NCI-H524 treated with DMSO at 0.1 percent for 48 hours (cell line): ENCODE data around the gene C16orf87.

Experiments used
- DNase-seq: peaks from one replicate; lab custom pipeline; 2025; lab: John Stamatoyannopoulos, UW

C16orf87 gene

DNA sequence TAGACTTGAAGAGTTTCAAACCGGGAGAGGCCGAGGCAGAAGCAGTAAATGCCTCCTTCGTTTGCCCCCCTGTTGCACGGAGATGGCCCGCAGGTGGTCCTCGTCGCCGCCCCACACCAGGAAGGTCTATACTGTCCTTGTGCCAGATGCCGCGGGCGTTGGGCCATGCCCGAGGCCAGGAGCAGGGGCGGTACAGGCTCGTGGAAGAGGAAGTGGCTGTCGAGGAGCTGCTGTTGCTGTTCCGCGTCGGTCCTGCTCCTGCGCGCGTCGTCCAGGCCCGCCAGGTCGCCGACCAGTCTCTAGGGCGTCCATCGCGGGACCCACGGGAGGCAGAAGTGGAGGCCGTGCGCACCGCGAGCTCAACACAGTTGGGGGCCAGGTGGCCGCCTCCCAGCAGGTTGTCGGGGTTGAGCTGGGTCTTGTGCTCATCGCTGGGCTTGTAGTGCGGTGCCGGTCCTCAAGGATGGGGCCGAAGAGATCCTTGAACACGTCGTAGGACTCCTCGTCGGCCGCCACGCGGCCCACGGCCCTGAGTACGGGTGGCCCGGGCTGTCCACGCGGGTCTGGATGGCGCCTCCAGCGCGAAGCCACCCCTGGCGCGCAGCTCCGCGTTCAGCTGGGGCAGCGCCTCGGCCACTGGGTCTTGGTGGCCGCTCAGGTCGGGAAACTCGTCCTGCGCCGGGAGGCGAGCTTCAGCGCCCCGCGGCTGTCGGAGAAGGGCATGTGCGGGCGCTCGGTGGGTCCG, 13.1 kb upstream of the C16orf87 start:
- no peak for DNase-seq

DNA sequence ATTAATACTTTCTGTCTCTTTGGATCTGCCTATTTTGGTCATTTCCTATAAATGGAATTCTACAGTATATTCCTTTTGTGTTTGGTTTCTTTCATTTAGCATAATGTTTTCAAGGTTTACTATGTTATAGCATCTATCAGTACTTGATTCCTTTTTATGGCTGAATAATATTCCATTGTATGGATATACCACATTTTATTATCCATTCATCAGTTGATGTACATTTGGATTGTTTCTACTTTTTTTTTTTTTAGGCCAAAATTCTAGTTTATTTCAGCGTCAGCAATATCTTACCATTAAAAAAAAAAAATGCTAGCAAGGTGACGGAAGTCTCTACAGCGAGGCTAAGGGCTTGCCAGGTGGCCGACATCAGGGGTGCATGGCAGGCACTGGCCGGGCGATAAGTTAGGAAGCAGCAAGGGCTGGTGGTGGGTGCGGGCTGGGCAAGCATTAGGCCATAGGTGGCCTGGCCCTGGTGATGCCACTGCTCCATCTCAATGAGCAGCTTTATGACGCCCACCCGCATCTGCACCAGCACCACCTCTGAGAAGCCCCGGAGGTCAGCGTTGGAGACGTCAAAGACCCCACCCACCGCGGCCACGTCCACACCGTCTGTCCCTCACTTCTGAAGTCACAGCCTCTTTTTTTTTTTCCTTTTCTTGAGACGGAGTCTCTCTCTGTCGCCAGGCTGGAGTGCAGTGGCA, 11.4 kb upstream of the C16orf87 start:
- no peak for DNase-seq

- DNase-seq: no peak
Measured at GRCh38 chr16:46839986-46840443, 9.0 kb upstream of the C16orf87 start.

DNA sequence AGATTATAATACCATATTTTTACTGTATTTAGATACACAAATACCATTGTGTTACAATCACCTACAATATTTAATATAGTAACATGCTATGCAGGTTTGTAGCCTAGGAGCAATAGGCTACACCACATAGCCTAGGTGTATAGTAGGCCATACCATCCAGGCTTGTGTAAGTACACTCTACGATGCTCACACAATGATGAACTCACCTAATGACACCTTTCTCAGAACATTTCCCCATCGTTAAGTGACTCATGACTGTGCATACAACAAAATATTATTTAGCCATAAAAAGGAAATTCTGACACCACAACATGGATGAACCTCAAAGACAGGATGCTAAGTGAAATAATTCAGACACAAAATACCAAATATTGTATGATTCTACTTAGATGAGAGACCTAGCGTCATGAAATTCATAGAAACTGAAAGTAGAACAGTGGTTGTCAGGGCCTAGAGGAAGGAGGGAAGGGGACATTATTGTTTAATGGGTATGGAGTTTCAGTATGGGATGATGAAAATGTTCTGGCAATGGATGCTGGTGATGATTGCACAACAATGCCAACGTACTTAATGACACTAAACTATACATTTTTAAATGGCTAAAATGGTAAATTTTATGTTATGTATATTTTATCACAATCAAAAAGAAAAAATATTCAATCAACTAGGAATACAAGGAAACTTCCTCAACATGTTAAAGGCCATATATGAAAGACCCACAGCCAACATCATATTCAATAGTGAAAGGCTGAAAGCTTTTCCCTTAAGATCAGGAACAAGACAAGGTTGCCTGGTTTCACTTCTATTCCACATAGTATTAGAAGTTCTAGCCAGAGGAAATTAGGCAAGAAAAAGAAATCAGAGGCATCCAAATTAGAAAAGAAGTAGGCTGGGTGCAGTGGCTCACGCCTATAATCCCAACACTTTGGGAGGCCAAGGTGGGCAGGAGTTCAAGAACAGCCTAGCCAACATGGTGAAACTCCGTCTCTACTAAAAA, 5.9 kb upstream of the C16orf87 start:
- DNase-seq: no peak

DNA sequence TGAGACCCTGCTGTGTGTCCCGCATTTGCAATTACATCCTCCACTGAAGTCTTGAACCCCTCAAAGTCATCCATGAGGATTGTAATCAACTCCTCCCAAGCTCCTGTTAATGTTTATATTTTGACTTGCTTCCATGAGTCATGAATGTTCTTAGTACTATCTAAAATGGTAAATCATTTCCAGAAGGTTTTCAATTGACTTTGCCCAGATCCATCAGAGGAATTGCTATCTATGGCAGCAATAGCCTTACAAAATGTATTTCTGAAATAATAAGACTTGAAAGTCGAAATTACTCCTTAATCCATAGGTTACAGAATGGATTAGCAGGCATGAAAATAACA, 2.5 kb upstream of the C16orf87 start:
- no peak for DNase-seq

GRCh38 chr16:46832757-46833459, 1.9 kb upstream of the C16orf87 start:
- DNase-seq: no peak

- no peak for DNase-seq
Measured at GRCh38 chr16:46830417-46830901, 521 bp downstream of the C16orf87 start.

GRCh38 chr16:46828943-46829342, 2.0 kb downstream of the C16orf87 start:
- DNase-seq: no peak

DNA sequence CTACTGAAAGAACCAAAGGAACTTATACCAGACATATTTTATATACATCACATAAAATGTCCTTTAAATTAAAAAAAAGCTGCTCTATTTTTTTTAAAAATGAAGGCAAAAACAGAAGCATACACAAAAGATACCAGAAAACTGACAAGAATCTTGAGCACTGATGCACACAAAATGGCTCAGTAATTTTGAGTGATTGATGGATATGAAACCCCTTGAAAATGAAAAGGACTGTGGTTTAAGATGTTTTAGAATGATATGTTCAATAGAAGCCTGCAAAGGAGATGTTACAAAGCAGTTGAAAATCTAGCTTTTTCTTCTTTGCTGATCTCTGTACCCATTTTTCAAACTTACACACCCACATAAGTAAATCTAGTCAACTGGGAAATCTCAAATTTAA, 2.7 kb downstream of the C16orf87 start:
- no peak for DNase-seq

DNA sequence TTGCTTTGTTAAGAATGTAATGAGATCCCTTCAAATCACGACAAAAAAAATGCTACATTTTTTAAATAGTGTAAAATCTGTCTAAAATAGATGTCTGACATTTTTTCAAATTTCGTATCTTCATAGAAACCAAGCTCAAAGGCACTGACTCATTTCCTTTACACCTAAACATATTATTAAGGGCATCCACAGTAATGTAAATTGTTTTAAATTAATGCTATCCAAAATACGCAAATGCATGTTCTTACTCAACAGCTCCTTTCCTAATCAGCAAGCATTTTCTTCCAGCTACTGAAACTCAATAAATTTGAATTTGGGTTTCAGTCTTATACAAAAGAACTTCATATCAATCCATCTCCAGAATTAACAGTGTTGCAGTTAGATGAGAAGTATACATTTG, 4.3 kb downstream of the C16orf87 start:
- DNase-seq: no peak

DNA sequence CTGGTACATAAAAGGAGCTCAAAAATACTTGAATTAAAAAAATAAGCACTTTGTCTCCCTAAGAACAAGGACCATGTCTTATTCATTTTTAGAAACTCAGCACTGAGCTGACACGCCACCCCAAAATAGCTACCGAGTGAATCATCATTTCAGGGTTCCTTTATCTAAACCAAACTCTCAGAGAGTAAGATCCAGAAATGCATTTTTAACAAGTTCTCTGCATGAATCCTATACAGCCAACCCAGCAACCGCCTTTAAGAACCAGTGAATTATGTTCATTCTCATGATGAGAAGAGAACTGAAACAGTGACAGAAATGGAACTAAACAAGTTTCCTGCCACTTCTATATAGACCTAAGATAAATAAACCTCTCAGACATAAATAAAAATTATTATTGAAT, 8.7 kb downstream of the C16orf87 start:
- DNase-seq: no peak

- no peak for DNase-seq
Measured at GRCh38 chr16:46817961-46818360, 13.0 kb downstream of the C16orf87 start.

DNA sequence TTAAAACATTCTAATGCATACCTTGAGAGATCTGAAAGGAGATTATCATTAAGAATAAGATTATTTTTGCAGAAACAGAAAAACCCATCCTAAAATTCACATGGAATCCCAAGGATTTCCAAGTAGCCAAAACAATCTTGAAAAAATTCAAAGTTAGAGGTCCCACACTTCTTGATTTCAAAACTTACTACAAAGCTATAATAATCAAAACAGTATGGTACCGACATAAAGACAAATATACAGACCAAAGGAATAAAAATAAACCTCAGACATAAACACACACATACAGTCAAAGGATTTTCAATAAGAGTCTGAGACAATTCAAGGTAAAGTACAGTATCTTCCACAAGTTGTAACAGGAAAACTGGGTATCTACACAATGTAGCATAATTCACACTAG, 16.2 kb downstream of the C16orf87 start:
- DNase-seq: no peak

DNA sequence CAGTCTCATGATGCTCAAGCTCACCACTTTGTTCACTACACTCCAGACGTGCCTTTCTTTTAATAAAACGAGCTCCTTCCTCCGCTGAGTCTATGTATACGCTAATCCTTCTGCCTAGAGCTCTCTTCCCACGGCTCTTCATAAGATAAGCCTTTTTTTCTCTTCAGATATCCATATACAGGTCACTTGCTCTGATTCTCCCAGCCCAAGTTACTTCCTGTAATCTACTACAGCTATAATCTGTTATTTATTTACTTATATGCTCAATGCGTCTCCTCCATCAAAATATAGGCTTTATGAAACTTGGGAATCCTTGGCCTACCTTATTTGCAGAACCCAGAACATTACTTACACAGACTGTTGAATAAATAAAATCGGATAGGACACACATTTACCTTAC, 17.4 kb downstream of the C16orf87 start:
- DNase-seq: no peak

DNA sequence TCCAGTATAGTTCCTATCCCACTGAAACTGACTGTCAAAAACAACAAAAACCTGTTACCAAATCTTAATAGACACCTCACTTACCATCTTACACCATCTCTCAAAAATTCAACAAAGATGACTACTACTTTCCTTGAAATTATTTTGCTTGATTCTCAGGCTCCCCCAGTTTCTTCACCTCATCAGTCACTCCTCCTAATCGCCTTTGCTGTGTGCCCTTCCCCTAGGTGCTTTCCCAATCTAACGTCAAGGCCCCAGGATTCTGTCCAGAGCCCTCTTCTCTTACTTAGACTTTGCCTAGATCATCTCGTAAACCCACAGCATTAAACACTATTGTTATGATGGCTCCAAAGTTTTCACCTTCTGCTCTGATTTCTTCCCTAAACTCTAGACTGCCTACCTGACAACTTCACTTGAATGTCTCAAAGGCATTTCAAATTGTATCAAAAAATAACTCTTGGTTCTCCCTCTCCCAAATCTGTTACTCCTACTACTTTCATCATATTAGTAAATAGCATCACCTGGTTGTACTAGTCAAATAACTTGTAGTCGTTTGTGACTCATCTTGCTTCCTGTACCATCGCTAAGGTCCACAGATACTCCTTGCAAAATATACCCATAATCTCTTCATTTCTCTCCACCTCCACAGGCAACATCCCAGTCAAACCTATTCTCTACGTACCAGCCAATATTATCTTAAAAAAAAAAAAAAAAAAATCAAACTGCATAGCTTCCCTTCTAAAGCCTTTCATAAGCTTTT, 18.0 kb downstream of the C16orf87 start:
- DNase-seq: no peak

DNA sequence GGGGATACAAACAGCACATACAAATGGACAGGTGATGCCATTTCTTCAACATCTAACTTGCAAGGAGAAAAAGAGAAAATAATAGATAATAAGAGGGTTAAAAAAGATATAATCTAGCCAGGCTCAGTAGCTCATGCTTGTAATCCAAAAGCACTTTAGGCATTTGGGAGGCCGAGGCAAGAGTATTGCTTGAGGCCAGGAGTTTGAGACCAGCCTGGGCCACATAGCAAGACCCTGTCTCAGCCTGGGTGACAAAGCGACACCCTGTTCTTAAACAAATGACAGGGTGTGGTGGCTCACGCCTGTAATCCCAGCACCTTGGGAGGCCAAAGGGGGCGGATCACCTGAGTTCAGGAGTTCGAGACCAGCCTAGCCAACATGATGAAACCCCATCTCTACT, 19.3 kb downstream of the C16orf87 start:
- DNase-seq: no peak

DNA sequence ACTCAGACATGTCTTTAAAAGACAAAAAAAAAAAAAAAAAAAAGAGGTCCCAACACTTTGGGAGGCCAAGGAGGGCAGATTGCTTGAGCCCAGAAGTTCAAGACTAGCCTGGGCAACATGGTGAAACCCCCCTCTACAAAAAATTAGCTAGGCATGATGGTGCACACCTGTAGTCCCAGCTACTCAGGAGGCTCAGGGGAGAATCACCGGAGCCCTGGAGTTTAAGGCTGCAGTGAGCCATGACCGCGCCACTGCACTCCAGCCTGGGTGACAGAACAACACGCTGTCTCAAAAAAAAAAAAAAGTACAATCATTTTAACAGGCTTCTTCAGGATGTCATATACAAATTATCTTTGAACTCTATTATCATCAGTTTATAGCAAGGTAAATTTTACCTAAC, 22.0 kb downstream of the C16orf87 start:
- DNase-seq: no peak

DNA sequence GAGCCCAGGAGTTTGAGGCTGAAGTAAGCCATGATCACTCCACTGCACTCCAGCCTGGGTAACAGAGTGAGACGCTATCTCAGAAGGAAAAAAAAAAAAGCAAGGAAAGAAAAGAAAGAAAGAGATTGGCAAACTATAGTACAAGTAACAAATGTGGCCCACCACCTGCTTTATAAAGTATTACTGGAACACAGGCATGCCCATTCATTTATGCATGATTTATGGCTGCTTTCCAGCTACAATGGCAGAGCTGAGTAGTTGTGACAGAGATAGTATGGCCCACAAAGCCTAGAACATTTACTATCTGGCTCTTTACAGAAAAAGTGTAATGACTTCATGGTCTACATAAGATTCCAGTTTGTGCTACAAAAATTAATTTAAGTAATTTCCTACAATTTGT, 23.6 kb downstream of the C16orf87 start:
- DNase-seq: no peak

- no peak for DNase-seq
Measured at GRCh38 chr16:46803373-46803772, 27.6 kb downstream of the C16orf87 start.

DNA sequence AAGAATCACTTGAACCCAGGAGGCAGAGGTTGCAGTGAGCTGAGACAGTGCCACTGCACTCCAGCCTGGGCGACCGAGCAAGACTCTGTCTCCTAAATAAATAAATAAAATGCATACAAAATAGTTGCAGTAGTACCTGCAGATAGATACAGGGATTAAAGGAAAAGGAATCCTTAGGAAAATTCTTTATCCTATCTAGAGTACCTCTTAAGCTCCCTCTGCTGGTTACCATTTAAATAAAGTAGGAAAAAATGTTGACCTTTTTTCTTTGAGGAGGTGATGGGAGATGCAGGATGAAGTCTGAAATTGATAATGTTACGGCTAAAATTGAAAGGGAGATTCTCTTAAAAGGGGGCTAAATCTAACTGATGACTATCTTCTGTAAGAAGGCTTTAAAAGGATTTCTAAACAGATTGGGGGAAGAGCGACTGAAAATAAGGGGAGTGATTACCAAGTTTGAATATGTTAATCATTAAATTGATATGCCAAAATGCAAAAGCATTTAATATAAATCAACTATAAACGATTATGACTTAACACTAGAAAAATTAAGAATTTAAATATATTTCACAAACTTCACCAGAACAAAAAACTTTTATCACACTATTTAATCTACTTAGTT, 29.4 kb downstream of the C16orf87 start:
- no peak for DNase-seq

GRCh38 chr16:46800494-46800893, 30.5 kb downstream of the C16orf87 start:
- no peak for DNase-seq
